ENCODE results near the gene MED27.

DNA sequence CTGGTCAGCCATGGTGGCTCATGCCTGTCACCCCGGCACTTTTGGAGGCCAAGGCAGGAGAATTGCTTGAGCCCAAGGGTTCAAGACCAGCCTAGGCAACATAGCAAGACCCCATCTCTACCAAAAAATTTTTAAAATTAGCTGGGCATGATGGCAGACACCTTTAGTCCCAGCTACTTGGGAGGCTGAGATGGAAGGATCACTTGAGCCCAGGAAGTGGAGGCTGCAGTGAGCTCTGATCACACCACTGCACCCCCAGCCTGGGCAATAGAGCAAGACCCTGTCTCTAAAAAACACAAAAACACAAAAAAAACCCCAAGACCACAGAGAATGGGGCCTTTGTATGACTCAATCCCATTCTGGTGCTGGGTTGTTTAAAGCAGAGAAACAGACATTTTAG is 44.0 kb downstream of the MED27 start:
- TF ChIP-seq EP300 (IDR thresholded peaks at IDR 0.05): no peak
- TF ChIP-seq, protein P1, sequence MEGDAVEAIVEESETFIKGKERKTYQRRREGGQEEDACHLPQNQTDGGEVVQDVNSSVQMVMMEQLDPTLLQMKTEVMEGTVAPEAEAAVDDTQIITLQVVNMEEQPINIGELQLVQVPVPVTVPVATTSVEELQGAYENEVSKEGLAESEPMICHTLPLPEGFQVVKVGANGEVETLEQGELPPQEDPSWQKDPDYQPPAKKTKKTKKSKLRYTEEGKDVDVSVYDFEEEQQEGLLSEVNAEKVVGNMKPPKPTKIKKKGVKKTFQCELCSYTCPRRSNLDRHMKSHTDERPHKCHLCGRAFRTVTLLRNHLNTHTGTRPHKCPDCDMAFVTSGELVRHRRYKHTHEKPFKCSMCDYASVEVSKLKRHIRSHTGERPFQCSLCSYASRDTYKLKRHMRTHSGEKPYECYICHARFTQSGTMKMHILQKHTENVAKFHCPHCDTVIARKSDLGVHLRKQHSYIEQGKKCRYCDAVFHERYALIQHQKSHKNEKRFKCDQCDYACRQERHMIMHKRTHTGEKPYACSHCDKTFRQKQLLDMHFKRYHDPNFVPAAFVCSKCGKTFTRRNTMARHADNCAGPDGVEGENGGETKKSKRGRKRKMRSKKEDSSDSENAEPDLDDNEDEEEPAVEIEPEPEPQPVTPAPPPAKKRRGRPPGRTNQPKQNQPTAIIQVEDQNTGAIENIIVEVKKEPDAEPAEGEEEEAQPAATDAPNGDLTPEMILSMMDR (IDR thresholded peaks at IDR 0.05): no peak
